ENCODE measurements around the gene MN1. TPM values are rescaled to one million over a fixed set of nuclear protein-coding genes. Genes with fewer than 3 reads are reported as not detected.

MN1 gene
- total and polyA plus RNA-seq, 2 experiments from 2014 or later: 1.0 to 6.8 TPM

DNA sequence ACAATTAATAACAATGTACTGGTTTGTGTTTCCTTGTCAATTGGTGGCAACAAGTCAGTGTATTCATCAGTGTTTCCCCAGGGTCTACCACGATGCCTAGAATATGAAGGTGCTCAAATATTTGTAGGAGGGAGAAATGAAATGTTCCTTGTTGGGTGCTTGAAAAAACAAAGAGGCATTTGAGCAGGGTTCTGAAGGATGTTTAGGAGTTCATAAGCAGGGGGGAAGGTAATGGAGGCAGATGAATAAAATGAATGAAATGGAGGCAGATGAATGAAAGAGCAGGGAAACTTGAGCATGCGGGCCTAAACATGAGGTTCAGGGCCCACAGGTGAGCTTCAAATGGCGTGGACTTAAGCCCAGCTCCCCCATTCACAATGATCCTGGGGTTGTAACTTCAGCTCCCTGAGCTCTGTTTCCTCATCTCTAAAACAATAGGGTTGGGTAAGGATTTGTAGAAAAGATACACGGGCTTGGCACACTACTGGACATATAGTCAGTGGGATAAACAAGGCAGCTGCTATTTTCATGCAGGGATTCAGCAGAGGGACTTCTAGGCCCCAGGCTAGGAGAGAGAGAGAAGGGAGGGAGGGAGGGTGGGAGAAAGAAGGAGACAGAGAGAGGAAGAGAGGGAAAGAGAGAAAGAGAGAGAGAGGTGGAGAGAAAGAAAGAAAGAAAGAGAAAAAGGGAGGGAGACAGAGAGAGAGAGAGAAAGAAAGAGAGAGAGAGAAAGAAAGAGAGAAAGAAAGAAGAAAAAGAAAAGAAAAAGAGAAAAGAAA is 73.7 kb downstream of the MN1 start:
- peak overlapping the region; percentile 5; the same call in 1 of the 2 replicates for H3K27ac Mint-ChIP-seq
- no peak overlapping the region; the same call in 2 of the 3 replicates for H3K4me3 Mint-ChIP-seq
- DNase-seq (ENCODE audit: low spot score) (no peak), ATAC-seq (no peak)
- H3K4me1 Mint-ChIP-seq: peaks cover 29% of the 10 kb centered on the region
- Histone ChIP-seq H3K79me2 (replicated peaks; ENCODE audit: insufficient read depth) (peaks cover 97% of the 10 kb centered on the region), H3K36me3 (ENCODE audit: insufficient read depth) (no peaks in the 10 kb centered on the region), H3K4me1 (ENCODE audit: insufficient read depth) (peaks cover 32% of the 10 kb centered on the region), H3K4me2 (peak overlapping the region; percentile 71), H2AFZ (no peak overlapping the region), H3K27ac (ENCODE audit: low read depth) (peak overlapping the region; percentile 48; the same call in 1 of the 2 replicates), H4K20me1 (replicated peaks; ENCODE audit: insufficient read depth) (peaks cover 72% of the 10 kb centered on the region), H3K4me3 (peak overlapping the region; percentile 21; the same call in 1 of the 2 replicates), H3K9me2 (ENCODE audit: insufficient read depth) (no peaks in the 10 kb centered on the region), H3F3A (replicated peaks; ENCODE audit: low read depth) (peaks cover 10% of the 10 kb centered on the region; the same call in 1 of the 2 replicates), H3K27me3 (ENCODE audit: insufficient read depth) (no peaks in the 10 kb centered on the region)
- H3K9me3 Mint-ChIP-seq: peaks cover 34% of the 10 kb centered on the region
- H3K27me3 Mint-ChIP-seq (ENCODE audit: insufficient read depth, low read depth, poor library complexity): peaks cover 4% of the 10 kb centered on the region
- H3K36me3 Mint-ChIP-seq (ENCODE audit: low read depth): peaks cover 56% of the 10 kb centered on the region
- TF ChIP-seq, protein P1, sequence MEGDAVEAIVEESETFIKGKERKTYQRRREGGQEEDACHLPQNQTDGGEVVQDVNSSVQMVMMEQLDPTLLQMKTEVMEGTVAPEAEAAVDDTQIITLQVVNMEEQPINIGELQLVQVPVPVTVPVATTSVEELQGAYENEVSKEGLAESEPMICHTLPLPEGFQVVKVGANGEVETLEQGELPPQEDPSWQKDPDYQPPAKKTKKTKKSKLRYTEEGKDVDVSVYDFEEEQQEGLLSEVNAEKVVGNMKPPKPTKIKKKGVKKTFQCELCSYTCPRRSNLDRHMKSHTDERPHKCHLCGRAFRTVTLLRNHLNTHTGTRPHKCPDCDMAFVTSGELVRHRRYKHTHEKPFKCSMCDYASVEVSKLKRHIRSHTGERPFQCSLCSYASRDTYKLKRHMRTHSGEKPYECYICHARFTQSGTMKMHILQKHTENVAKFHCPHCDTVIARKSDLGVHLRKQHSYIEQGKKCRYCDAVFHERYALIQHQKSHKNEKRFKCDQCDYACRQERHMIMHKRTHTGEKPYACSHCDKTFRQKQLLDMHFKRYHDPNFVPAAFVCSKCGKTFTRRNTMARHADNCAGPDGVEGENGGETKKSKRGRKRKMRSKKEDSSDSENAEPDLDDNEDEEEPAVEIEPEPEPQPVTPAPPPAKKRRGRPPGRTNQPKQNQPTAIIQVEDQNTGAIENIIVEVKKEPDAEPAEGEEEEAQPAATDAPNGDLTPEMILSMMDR (conservative IDR thresholded peaks at IDR 0.05; ENCODE audit: low read depth in 2 of 2): no peak
- no peak for TF ChIP-seq POLR2AphosphoS5 (IDR thresholded peaks at IDR 0.05; ENCODE audit: low read depth)
- no peak for TF ChIP-seq EZH2phosphoT487 (IDR thresholded peaks at IDR 0.05; ENCODE audit: unreplicated experiment)
- TF ChIP-seq, protein P2, sequence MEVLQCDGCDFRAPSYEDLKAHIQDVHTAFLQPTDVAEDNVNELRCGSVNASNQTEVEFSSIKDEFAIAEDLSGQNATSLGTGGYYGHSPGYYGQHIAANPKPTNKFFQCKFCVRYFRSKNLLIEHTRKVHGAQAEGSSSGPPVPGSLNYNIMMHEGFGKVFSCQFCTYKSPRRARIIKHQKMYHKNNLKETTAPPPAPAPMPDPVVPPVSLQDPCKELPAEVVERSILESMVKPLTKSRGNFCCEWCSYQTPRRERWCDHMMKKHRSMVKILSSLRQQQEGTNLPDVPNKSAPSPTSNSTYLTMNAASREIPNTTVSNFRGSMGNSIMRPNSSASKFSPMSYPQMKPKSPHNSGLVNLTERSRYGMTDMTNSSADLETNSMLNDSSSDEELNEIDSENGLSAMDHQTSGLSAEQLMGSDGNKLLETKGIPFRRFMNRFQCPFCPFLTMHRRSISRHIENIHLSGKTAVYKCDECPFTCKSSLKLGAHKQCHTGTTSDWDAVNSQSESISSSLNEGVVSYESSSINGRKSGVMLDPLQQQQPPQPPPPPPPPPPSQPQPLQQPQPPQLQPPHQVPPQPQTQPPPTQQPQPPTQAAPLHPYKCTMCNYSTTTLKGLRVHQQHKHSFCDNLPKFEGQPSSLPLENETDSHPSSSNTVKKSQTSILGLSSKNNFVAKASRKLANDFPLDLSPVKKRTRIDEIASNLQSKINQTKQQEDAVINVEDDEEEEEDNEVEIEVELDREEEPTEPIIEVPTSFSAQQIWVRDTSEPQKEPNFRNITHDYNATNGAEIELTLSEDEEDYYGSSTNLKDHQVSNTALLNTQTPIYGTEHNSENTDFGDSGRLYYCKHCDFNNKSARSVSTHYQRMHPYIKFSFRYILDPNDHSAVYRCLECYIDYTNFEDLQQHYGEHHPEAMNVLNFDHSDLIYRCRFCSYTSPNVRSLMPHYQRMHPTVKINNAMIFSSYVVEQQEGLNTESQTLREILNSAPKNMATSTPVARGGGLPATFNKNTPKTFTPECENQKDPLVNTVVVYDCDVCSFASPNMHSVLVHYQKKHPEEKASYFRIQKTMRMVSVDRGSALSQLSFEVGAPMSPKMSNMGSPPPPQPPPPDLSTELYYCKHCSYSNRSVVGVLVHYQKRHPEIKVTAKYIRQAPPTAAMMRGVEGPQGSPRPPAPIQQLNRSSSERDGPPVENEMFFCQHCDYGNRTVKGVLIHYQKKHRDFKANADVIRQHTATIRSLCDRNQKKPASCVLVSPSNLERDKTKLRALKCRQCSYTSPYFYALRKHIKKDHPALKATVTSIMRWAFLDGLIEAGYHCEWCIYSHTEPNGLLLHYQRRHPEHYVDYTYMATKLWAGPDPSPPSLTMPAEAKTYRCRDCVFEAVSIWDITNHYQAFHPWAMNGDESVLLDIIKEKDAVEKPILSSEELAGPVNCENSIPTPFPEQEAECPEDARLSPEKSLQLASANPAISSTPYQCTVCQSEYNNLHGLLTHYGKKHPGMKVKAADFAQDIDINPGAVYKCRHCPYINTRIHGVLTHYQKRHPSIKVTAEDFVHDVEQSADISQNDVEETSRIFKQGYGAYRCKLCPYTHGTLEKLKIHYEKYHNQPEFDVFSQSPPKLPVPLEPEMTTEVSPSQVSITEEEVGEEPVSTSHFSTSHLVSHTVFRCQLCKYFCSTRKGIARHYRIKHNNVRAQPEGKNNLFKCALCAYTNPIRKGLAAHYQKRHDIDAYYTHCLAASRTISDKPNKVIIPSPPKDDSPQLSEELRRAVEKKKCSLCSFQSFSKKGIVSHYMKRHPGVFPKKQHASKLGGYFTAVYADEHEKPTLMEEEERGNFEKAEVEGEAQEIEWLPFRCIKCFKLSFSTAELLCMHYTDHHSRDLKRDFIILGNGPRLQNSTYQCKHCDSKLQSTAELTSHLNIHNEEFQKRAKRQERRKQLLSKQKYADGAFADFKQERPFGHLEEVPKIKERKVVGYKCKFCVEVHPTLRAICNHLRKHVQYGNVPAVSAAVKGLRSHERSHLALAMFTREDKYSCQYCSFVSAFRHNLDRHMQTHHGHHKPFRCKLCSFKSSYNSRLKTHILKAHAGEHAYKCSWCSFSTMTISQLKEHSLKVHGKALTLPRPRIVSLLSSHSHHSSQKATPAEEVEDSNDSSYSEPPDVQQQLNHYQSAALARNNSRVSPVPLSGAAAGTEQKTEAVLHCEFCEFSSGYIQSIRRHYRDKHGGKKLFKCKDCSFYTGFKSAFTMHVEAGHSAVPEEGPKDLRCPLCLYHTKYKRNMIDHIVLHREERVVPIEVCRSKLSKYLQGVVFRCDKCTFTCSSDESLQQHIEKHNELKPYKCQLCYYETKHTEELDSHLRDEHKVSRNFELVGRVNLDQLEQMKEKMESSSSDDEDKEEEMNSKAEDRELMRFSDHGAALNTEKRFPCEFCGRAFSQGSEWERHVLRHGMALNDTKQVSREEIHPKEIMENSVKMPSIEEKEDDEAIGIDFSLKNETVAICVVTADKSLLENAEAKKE (CRISPR knock-in tag; IDR thresholded peaks at IDR 0.05): no peak
- no peak for TF ChIP-seq JUNB (IDR thresholded peaks at IDR 0.05; ENCODE audit: unreplicated experiment)
- no peak for TF ChIP-seq NANOG (IDR thresholded peaks at IDR 0.05; ENCODE audit: borderline replicate concordance)
